Progenitor cell of endocrine pancreas (in vitro differentiated cells): ENCODE results near the gene MPIG6B. TPM values are rescaled to one million over a fixed set of nuclear protein-coding genes. Genes with fewer than 3 reads are reported as not detected.
A peak's percentile ranks its signal among the peaks of the same experiment; 100 is the strongest.

ENCODE experiments used
- DNase-seq: peaks from one replicate; pipeline ENCODE4 v3.0.0; 2021; ENCODE audit warnings: low spot score; ENCODE audit not compliant: unreplicated experiment
- H3K27ac Mint-ChIP-seq: 2 replicates; pipeline ENCODE4 v1.8.0; 2021; ENCODE audit warnings: mild to moderate bottlenecking, moderate library complexity, mixed read lengths
- H3K27me3 Mint-ChIP-seq: 2 replicates; pipeline ENCODE4 v1.8.0; 2021; ENCODE audit warnings: mixed read lengths
- H3K36me3 Mint-ChIP-seq: 2 replicates; pipeline ENCODE4 v1.8.0; 2022; ENCODE audit warnings: mixed read lengths; ENCODE audit not compliant: insufficient read depth
- H3K4me1 Mint-ChIP-seq: 2 replicates; pipeline ENCODE4 v1.8.0; 2021; ENCODE audit warnings: low read depth, mixed read lengths
- H3K4me3 Mint-ChIP-seq: 2 replicates; pipeline ENCODE4 v1.8.0; 2021; ENCODE audit warnings: low read depth, mild to moderate bottlenecking, moderate library complexity, mixed read lengths
- H3K9me3 Mint-ChIP-seq: 2 replicates; pipeline ENCODE4 v1.8.0; 2021; ENCODE audit warnings: low read depth, mixed read lengths
- CTCF ChIP-seq: fragments of 200-600 bp; sonication (generic); IDR thresholded peaks from one replicate; pipeline ENCODE4 v1.5.0; 2021; ENCODE audit warnings: antibody characterized with exemption, mild to moderate bottlenecking; ENCODE audit not compliant: unreplicated experiment
- long read RNA-seq: library from polyadenylated mRNA; unstranded; transcript quantifications from one replicate; pipeline ENCODE4 v2.0.0, GENCODE V29; 2020
- total RNA-seq: library from RNA; stranded (reverse); gene quantifications from 2 replicates; pipeline ENCODE4 v1.2.1, GENCODE V29; 2021

The MPIG6B gene
- total RNA-seq = not detected in 2 replicates
- long read RNA-seq = 0 reads

DNA sequence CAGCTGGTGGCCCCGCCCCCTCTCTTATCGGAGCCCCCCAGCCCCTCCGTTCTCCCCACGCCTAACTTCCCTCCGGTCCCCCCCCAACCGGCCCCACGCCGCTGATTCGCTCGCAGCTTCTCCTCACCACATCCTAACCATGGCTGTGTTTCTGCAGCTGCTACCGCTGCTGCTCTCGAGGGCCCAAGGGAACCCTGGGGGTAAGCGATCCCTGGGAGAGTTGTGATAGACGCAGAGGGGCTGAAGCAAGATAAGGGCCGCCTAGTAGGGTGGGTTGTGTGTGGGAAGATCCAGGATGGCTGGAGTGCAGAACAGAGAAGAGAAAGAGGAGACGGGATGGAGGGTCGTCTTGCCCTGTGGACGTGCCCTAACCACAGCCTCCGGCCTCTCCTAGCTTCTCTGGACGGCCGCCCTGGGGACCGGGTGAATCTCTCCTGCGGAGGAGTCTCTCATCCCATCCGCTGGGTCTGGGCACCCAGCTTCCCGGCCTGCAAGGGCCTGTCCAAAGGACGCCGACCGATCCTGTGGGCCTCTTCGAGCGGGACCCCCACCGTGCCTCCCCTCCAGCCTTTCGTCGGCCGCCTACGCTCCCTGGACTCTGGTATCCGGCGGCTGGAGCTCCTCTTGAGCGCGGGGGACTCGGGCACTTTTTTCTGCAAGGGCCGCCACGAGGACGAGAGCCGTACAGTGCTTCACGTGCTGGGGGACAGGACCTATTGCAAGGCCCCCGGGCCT, at the start of gene MPIG6B:
Gene MPIG6B, plus strand, starts transcription at position 129 of the 735 bp plus-strand sequence. Its CDS starts 11 bp downstream, at position 140.
- DNase-seq = no peak
- H3K9me3 Mint-ChIP-seq = no peaks in the 10 kb centered on the region
- no peak for TF ChIP-seq CTCF
- peaks cover 25% of the 10 kb centered on the region for H3K36me3 Mint-ChIP-seq
- H3K27me3 Mint-ChIP-seq = no peaks in the 10 kb centered on the region
- peak within 1 kb of the TSS; percentile 74 for H3K27ac Mint-ChIP-seq
- peaks cover 5% of the 10 kb centered on the region for H3K4me1 Mint-ChIP-seq
- no peak within 1 kb of the TSS for H3K4me3 Mint-ChIP-seq

DNA sequence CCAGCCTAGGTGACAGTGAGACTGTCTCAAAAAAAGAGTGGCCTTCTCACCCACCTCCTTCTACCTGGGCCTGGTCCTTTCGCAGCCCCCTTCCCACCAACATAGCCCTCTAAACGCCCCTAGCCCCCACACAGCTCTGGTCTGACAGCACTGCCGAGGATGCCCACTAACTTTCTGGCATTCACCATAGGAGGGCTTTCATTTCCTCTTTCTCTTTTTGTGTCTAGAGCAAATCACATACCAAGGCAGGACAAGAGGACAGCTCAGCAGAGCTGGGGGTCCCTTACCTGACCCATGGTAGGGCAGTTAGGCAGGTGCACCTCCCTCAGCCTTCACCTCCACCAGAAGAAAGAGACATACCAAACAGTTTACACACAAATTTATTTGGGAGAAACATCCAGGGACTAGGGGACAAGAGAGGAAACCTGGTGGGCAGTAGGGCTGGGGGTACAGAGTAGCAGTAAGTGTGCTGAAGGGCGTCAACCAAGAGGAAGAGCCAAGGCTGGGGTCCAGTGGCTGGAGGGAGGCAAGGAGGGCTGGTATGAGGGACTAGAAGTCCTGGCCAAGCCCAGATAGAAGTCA, 46.8 kb upstream of the MPIG6B start:
- no peak for DNase-seq
- Mint-ChIP-seq H3K9me3 (no peaks in the 10 kb centered on the region), H3K27ac (no peak overlapping the region), H3K27me3 (no peaks in the 10 kb centered on the region), H3K4me3 (no peak overlapping the region), H3K36me3 (peaks cover 6% of the 10 kb centered on the region), H3K4me1 (peaks cover 5% of the 10 kb centered on the region)
- no peak for TF ChIP-seq CTCF

- H3K4me1 Mint-ChIP-seq = peaks cover 8% of the 10 kb centered on the region
- DNase-seq = no peak
- H3K27ac Mint-ChIP-seq = no peak overlapping the region
- H3K4me3 Mint-ChIP-seq = no peak overlapping the region
- no peaks in the 10 kb centered on the region for H3K27me3 Mint-ChIP-seq
- peaks cover 6% of the 10 kb centered on the region for H3K36me3 Mint-ChIP-seq
- H3K9me3 Mint-ChIP-seq = no peaks in the 10 kb centered on the region
- TF ChIP-seq CTCF = no peak
Observed at GRCh38 chr6:31676904-31677303, 46.3 kb upstream of the MPIG6B start.

GRCh38 chr6:31677955-31678354, 45.2 kb upstream of the MPIG6B start:
- DNase-seq = no peak
- Mint-ChIP-seq H3K27ac (no peak overlapping the region), H3K4me3 (no peak overlapping the region), H3K36me3 (peaks cover 2% of the 10 kb centered on the region), H3K4me1 (peaks cover 9% of the 10 kb centered on the region), H3K27me3 (no peaks in the 10 kb centered on the region), H3K9me3 (no peaks in the 10 kb centered on the region)
- TF ChIP-seq CTCF = no peak

DNA sequence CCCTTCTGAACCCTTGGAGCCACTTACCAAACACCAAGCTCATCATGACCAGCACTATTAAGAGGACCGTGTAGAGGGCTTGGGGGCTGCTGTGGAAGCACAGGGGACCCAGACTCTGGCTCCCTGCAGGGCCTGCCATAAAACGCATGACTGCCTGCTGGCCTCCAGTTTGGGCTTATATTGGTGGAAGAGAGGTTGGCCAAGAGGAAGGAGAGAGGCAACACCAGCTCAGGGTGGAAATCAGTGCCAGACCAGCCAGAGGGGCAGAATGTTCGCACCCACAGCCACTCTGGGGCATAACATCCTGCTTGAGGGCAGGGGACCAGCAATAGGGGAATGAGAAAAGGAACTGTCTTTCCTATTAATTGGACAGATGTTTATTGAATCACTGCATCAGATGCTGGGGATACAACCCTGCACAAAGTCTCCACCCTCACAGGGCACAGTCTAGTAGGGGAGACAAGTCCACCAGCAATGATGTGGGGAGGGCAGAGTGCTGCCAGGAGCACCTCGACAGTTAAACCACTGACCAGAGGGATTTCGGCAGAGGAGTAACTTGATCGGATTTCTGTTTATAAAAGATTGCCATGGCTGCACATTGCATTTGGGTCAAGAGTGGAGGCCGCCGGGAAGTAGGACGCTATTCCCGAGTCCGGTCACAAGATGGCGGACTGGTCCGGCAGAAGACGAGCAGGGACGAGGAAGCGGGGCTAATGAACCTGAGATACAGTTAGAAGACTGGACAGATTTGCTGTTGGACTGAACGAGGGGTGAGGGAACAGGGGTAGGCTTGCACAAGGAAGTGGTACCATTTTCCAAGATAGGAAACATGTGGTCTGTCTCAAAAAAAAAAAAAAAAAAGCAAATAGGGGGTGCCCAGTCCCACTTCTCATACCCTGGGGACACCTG, 42.7 kb upstream of the MPIG6B start, which contains the start of gene LY6G5C:
Gene LY6G5C, minus strand, starts transcription at position 842 of the 909 bp plus-strand sequence. Its CDS starts 694 bp downstream, at position 148.
- H3K4me3 Mint-ChIP-seq = peak within 1 kb of the TSS; percentile 83
- peaks cover 15% of the 10 kb centered on the region for H3K4me1 Mint-ChIP-seq
- no peaks in the 10 kb centered on the region for H3K9me3 Mint-ChIP-seq
- peak; percentile 51 for DNase-seq
- peak within 1 kb of the TSS; percentile 85 for H3K27ac Mint-ChIP-seq
- H3K27me3 Mint-ChIP-seq = no peaks in the 10 kb centered on the region
- H3K36me3 Mint-ChIP-seq = peaks cover 2% of the 10 kb centered on the region
- TF ChIP-seq CTCF = peak; percentile 72
